Adrenal gland (tissue), 19 donors: Measurements from ENCODE around the gene HARS2. TPM values are rescaled to one million over a fixed set of nuclear protein-coding genes. Genes with fewer than 3 reads are reported as not detected.

Source experiments
- DNase-seq, 7 donors: peaks; one replicate each; pipeline ENCODE4 v3.0.0-alpha.2; 2019 to 2020
- H3K27ac ChIP-seq, 5 donors: fragments of 200-600 bp; sonication (generic) in 4 of 5; 1 replicate in 3 of 5; 2 replicates in 2 of 5; pipeline versions ENCODE4 v1.5.1 to v1.8.0; 2016 to 2020; ENCODE audit warnings: mild to moderate bottlenecking in 1 of 5
- H3K27me3 ChIP-seq: fragments of 200-600 bp; 2 replicates; pipeline ENCODE4 v1.8.0; 2021
- H3K36me3 ChIP-seq, 2 donors: fragments of 200-600 bp; replicated peaks in 1 of 2; 1 replicate in 1 of 2; 2 replicates in 1 of 2; pipeline versions ENCODE4 v1.5.1 to v1.8.0; 2018 to 2022
- H3K4me1 ChIP-seq, 2 donors: fragments of 200-600 bp; replicated peaks in 1 of 2; 1 replicate in 1 of 2; 2 replicates in 1 of 2; pipeline versions ENCODE4 v1.5.1 to v1.8.0; 2018 to 2021
- H3K4me3 ChIP-seq, 4 donors: fragments of 200-600 bp; sonication (generic) in 3 of 4; one replicate each; pipeline ENCODE4 v1.5.1; 2016 to 2018
- H3K9me3 ChIP-seq, 3 donors: fragments of 200-600 bp; sonication (generic) in 1 of 3; replicated peaks in 1 of 3; 1 replicate in 2 of 3; 2 replicates in 1 of 3; pipeline versions ENCODE4 v1.5.1 to v1.8.0; 2016 to 2021
- POLR2A ChIP-seq, 2 donors: fragments of 450-650 bp; IDR thresholded peaks; one replicate each; pipeline ENCODE4 v1.6.1; 2017; ENCODE audit warnings: antibody characterized with exemption in 2 of 2, mild to moderate bottlenecking in 2 of 2, moderate library complexity in 1 of 2
- WGBS, 4 donors: extraction: QIAGEN DNeasy Blood & Tissue Kit in 2 of 4; methylation state at CpG; one replicate each; pipeline versions ENCODE4 v1.1.5 to v1.1.7; 2013 to 2017; 5-methylcytosine and 5-hydroxymethylcytosine counted together
- intact Hi-C, 2 donors: fragments of 100-400 bp; cut with DNase I; formaldehyde crosslinking; loops; one replicate each; pipeline versions ENCODE4 v1.14.1 to v1.15.0; 2022 to 2023
- long read RNA-seq, 10 donors: library from polyadenylated mRNA in 3 of 10; unstranded in 2 of 10; stranded (forward) in 1 of 10; transcript quantifications; one replicate each; pipeline ENCODE4 v2.0.0 and lab custom pipeline, GENCODE V29; 2021 to 2026
- polyA plus RNA-seq, 3 donors: library from polyadenylated mRNA; stranded (reverse); fragments of 200-250 nt in 2 of 3; fragments of 350-450 nt in 1 of 3; fragmentation: Illumina TruSeq in 1 of 3; extraction: RNeasy Lipid Tissue Mini Kit (QIAGEN cat#74804) in 1 of 3; gene quantifications; one replicate each; pipeline ENCODE4 v1.2.3, GENCODE V29; 2013 to 2014
- total RNA-seq, 9 donors: library from RNA; depleted of rRNA in 4 of 9; stranded (reverse); fragments of >200 nt in 4 of 9; fragments of 120-200 nt in 1 of 9; fragmentation: NEBNext Ultra II Directional in 1 of 9; extraction: Animal tissue kit (Norgen Biotek cat#: 25700) in 1 of 9; gene quantifications; one replicate each; pipeline versions ENCODE4 v1.1.0 to v1.2.4, GENCODE V29; 2013 to 2023
- TF ChIP-seq, protein P1 (sequence below), 6 experiments: fragments of 450-650 bp in 4 of 6; fragments of 200-600 bp in 2 of 6; sonication (generic) in 1 of 6; IDR thresholded peaks; 1 replicate in 5 of 6; 2 replicates in 1 of 6; pipeline versions ENCODE4 v1.5.1 to v1.8.0; 2016 to 2021; ENCODE audit warnings: antibody characterized with exemption in 6 of 6, mild to moderate bottlenecking in 2 of 6, moderate library complexity in 1 of 6
- donor health status: healthy with polysubstance abuse.
- donor health status: Bipolar disorder and iron deficiency.
- donor health status: DM: yes; HTN: yes; CAD: no.
- donor health status: DM: no; HTN: no; CAD: no.
- donor health status: DM: no; HTN: no; CAD: no.
- donor health status: DM: yes; HTN: yes; CAD: no.

Gene HARS2, protein sequence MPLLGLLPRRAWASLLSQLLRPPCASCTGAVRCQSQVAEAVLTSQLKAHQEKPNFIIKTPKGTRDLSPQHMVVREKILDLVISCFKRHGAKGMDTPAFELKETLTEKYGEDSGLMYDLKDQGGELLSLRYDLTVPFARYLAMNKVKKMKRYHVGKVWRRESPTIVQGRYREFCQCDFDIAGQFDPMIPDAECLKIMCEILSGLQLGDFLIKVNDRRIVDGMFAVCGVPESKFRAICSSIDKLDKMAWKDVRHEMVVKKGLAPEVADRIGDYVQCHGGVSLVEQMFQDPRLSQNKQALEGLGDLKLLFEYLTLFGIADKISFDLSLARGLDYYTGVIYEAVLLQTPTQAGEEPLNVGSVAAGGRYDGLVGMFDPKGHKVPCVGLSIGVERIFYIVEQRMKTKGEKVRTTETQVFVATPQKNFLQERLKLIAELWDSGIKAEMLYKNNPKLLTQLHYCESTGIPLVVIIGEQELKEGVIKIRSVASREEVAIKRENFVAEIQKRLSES
- total RNA-seq (10 to 100 TPM; 21.3 to 51.2 (median 32.9) TPM), polyA plus RNA-seq (10 to 100 TPM; 26.0 to 31.0 (median 28.6) TPM)
- long read RNA-seq, donor 1, transcript HARS2-201 (13 exons, 2,510 nt) = major isoform, 13 of 14 reads
- long read RNA-seq, donor 1, partial matches to known transcripts = 0 of 14 reads
- long read RNA-seq, donor 1, other reads (novel, unspliced or antisense) = 0 of 14 reads
- long read RNA-seq, donor 2, transcript HARS2-201 (13 exons, 2,510 nt) = major isoform, 6 of 6 reads
- long read RNA-seq, donor 2, partial matches to known transcripts = 0 of 6 reads
- long read RNA-seq, donor 2, other reads (novel, unspliced or antisense) = 0 of 6 reads
- long read RNA-seq, donor 3, transcript HARS2-201 (13 exons, 2,510 nt) = major isoform, 8 of 14 reads
- long read RNA-seq, donor 3, partial matches to known transcripts = 5 of 14 reads
- long read RNA-seq, donor 3, other reads (novel, unspliced or antisense) = 0 of 14 reads
- long read RNA-seq, donor 4, transcript HARS2-201 (13 exons, 2,510 nt) = major isoform, 11 of 15 reads
- long read RNA-seq, donor 4, partial matches to known transcripts = 0 of 15 reads
- long read RNA-seq, donor 4, other reads (novel, unspliced or antisense) = 1 of 15 reads
- long read RNA-seq, donor 5, transcript HARS2-219 (14 exons, 2,292 nt) = minor isoform, 10 of 93 reads
- long read RNA-seq, donor 5, transcript HARS2-201 (13 exons, 2,510 nt) = major isoform, 68 of 93 reads
- long read RNA-seq, donor 5, partial matches to known transcripts = 6 of 93 reads
- long read RNA-seq, donor 5, other reads (novel, unspliced or antisense) = 6 of 93 reads
- long read RNA-seq, donor 6, transcript HARS2-201 (13 exons, 2,510 nt) = major isoform, 9 of 17 reads
- long read RNA-seq, donor 6, partial matches to known transcripts = 2 of 17 reads
- long read RNA-seq, donor 6, other reads (novel, unspliced or antisense) = 5 of 17 reads
- long read RNA-seq, donor 7, partial matches to known transcripts = 0 of 2 reads
- long read RNA-seq, donor 7, other reads (novel, unspliced or antisense) = 0 of 2 reads
- long read RNA-seq, donor 8, partial matches to known transcripts = 0 of 4 reads
- long read RNA-seq, donor 8, other reads (novel, unspliced or antisense) = 0 of 4 reads
- long read RNA-seq, donor 9, transcript HARS2-201 (13 exons, 2,510 nt) = major isoform, 9 of 9 reads
- long read RNA-seq, donor 9, partial matches to known transcripts = 0 of 9 reads
- long read RNA-seq, donor 9, other reads (novel, unspliced or antisense) = 0 of 9 reads
- long read RNA-seq, donor 10, partial matches to known transcripts = 0 of 1 reads
- long read RNA-seq, donor 10, other reads (novel, unspliced or antisense) = 0 of 1 reads

DNA sequence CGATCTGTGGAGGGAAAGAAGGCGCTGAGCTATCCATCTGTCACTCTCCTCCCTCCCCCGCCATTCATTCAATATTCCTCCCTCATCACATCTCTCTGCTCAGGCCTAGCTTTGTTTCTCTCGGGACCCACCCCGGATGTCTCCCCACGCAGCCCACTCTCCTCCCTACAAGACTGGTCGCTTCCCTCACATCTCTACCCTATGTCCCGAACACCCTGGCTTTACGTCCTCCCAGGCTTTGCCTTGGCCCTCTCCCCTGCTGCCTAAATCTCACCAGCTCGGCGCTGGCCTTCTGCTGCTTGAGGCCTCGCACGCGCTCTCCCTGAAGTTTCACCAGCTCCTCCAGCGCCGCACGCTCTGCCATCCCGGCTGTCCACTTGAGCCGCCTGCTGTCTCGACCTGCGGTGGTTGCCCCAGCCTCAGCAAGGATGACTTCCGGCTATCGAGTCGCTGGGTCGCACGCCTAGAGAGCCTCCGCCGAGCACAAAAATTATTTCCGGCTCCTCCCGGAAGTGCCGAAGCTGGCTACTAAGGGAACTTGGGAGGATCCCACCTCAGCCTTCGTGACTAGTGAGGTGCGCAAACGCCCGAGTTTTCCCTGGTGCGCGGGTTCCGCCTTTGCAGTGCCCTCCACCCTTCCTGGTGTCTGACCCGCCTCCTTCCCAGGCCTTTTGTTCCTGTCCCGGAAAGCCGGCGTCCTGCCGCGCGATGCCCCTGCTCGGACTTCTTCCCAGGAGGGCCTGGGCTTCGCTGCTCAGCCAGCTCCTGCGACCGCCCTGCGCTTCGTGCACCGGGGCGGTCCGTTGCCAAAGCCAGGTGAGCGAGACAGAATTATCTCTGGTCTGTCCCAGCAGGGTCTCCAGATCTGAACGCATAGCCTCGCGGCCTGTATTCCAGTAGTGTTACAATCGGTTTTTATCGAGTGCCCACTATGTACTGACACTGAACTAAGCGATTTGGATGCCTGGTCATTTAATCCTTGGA, at the start of gene HARS2, which contains the start of gene HARS1:
Gene HARS2 (plus strand): TSS at position 515 of the 984 bp plus-strand sequence. CDS start 194 bp downstream, at position 709.
Gene HARS1 (minus strand): TSS at position 430 of the 984 bp plus-strand sequence. CDS start 66 bp downstream, at position 364.
- H3K4me3 ChIP-seq = peak within 1 kb of the TSS; percentile 25 to 95 (median 82)
- WGBS, 4 donors = 0 to 1% (median 1%) methylated on average over 25 to 61 of the region's 61 CpGs
- no peaks in the 10 kb centered on the region for H3K27me3 ChIP-seq
- peaks cover 22 to 33% of the 10 kb centered on the region in 2 donors for H3K4me1 ChIP-seq
- TF ChIP-seq, protein P1, sequence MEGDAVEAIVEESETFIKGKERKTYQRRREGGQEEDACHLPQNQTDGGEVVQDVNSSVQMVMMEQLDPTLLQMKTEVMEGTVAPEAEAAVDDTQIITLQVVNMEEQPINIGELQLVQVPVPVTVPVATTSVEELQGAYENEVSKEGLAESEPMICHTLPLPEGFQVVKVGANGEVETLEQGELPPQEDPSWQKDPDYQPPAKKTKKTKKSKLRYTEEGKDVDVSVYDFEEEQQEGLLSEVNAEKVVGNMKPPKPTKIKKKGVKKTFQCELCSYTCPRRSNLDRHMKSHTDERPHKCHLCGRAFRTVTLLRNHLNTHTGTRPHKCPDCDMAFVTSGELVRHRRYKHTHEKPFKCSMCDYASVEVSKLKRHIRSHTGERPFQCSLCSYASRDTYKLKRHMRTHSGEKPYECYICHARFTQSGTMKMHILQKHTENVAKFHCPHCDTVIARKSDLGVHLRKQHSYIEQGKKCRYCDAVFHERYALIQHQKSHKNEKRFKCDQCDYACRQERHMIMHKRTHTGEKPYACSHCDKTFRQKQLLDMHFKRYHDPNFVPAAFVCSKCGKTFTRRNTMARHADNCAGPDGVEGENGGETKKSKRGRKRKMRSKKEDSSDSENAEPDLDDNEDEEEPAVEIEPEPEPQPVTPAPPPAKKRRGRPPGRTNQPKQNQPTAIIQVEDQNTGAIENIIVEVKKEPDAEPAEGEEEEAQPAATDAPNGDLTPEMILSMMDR (IDR thresholded peaks at IDR 0.05) = peak in 2 of 6 experiments; percentile 13 to 20
- TF ChIP-seq POLR2A (IDR thresholded peaks at IDR 0.05) = peak in 1 of 2 donors; percentile 62
- intact Hi-C loops = loop anchor here in 1 of 2 donors (10.0 kb wide), 1 partner anchor 146 kb away; the partner anchor contains the start of gene EIF4EBP3
- H3K9me3 ChIP-seq = no peaks in the 10 kb centered on the region
- H3K36me3 ChIP-seq = peaks cover 0 to 42% of the 10 kb centered on the region in 2 donors
- peak; percentile 86 to 96 (median 93) for DNase-seq
- peak within 1 kb of the TSS; percentile 71 to 90 (median 80) for H3K27ac ChIP-seq

DNA sequence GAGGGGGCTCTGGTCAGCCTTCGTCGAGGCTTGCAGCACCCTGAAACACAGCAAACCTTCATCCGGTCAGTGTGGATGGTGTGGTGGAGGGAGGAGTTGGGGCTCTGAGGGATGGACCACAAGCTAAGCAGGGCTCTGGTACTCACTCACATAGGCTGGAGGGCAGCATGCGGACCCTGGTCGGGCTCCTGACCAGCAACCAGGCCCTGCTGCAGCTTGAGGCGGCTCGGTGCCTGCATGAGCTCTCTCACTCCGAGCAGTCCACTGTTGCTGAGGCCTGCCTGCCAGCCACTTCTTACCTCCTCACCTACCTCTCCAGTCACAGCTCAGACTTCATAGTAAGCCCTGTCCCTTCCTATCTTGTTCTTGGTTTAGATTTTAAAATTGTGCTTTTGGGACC, 49.5 kb upstream of the HARS2 start:
- intact Hi-C loops = loop anchor here (5.0 to 10.0 kb wide), 2 partner anchors 69 to 277 kb away; partner anchors contain the start of gene SLC4A9 (in 1 of the 2)
- Histone ChIP-seq H3K4me3 (no peak overlapping the region), H3K36me3 (peaks cover 0 to 34% of the 10 kb centered on the region in 2 donors), H3K27me3 (no peaks in the 10 kb centered on the region), H3K4me1 (peaks cover 16 to 20% of the 10 kb centered on the region in 2 donors), H3K27ac (peak overlapping the region in 1 of 5 donors; percentile 40), H3K9me3 (no peaks in the 10 kb centered on the region)
- 88 to 91% (median 91%) methylated on average over 6 to 8 of the region's 8 CpGs for WGBS, 4 donors
- no peak for DNase-seq
- no peak for TF ChIP-seq POLR2A (IDR thresholded peaks at IDR 0.05)
- TF ChIP-seq, protein P1 (IDR thresholded peaks at IDR 0.05) = no peak
